ENCODE measurements around the gene NCKAP5. TPM values are rescaled to one million over a fixed set of nuclear protein-coding genes. Genes with fewer than 3 reads are reported as not detected.

The NCKAP5 gene
- total RNA-seq, 1 donor from 2014 or later = 0.26 TPM

GRCh38 chr2:132766573-132766972, 801.7 kb downstream of the NCKAP5 start:
- no peaks in the 10 kb centered on the region for H3K27me3 ChIP-seq (ENCODE audit: control insufficient read depth, insufficient read depth, low read length)
- DNase-seq (ENCODE audit: low read depth) (no peak), FAIRE-seq (no peak)
- no peaks in the 10 kb centered on the region for H3K36me3 ChIP-seq (ENCODE audit: control insufficient read depth, insufficient read depth, low read length)
- no peak for TF ChIP-seq CTCF (IDR thresholded peaks at IDR 0.05; ENCODE audit: insufficient read depth, low read length, severe bottlenecking)
- no peak overlapping the region for H3K4me3 ChIP-seq (ENCODE audit: low read depth, low read length)

GRCh38 chr2:132761437-132761836, 806.8 kb downstream of the NCKAP5 start:
- no peaks in the 10 kb centered on the region for H3K36me3 ChIP-seq (ENCODE audit: control insufficient read depth, insufficient read depth, low read length)
- H3K4me3 ChIP-seq (ENCODE audit: low read depth, low read length) = no peak overlapping the region
- no peak for TF ChIP-seq CTCF (IDR thresholded peaks at IDR 0.05; ENCODE audit: insufficient read depth, low read length, severe bottlenecking)
- no peak for FAIRE-seq
- no peak for DNase-seq (ENCODE audit: low read depth)
- no peaks in the 10 kb centered on the region for H3K27me3 ChIP-seq (ENCODE audit: control insufficient read depth, insufficient read depth, low read length)

GRCh38 chr2:132760971-132761370, 807.3 kb downstream of the NCKAP5 start:
- Histone ChIP-seq H3K4me3 (ENCODE audit: low read depth, low read length) (no peak overlapping the region), H3K36me3 (ENCODE audit: control insufficient read depth, insufficient read depth, low read length) (no peaks in the 10 kb centered on the region), H3K27me3 (ENCODE audit: control insufficient read depth, insufficient read depth, low read length) (no peaks in the 10 kb centered on the region)
- FAIRE-seq (no peak), DNase-seq (ENCODE audit: low read depth) (no peak)
- TF ChIP-seq CTCF (IDR thresholded peaks at IDR 0.05; ENCODE audit: insufficient read depth, low read length, severe bottlenecking) = no peak

GRCh38 chr2:132760405-132760804, 807.9 kb downstream of the NCKAP5 start:
- no peak for TF ChIP-seq CTCF (IDR thresholded peaks at IDR 0.05; ENCODE audit: insufficient read depth, low read length, severe bottlenecking)
- FAIRE-seq (no peak), DNase-seq (ENCODE audit: low read depth) (no peak)
- Histone ChIP-seq H3K27me3 (ENCODE audit: control insufficient read depth, insufficient read depth, low read length) (no peaks in the 10 kb centered on the region), H3K36me3 (ENCODE audit: control insufficient read depth, insufficient read depth, low read length) (no peaks in the 10 kb centered on the region), H3K4me3 (ENCODE audit: low read depth, low read length) (no peak overlapping the region)

- DNase-seq (ENCODE audit: low read depth) (no peak), FAIRE-seq (no peak)
- no peaks in the 10 kb centered on the region for H3K36me3 ChIP-seq (ENCODE audit: control insufficient read depth, insufficient read depth, low read length)
- no peak for TF ChIP-seq CTCF (IDR thresholded peaks at IDR 0.05; ENCODE audit: insufficient read depth, low read length, severe bottlenecking)
- no peak overlapping the region for H3K4me3 ChIP-seq (ENCODE audit: low read depth, low read length)
- no peaks in the 10 kb centered on the region for H3K27me3 ChIP-seq (ENCODE audit: control insufficient read depth, insufficient read depth, low read length)
Measured at GRCh38 chr2:132758995-132759394, 809.3 kb downstream of the NCKAP5 start.

- TF ChIP-seq CTCF (IDR thresholded peaks at IDR 0.05; ENCODE audit: insufficient read depth, low read length, severe bottlenecking) = no peak
- no peaks in the 10 kb centered on the region for H3K36me3 ChIP-seq (ENCODE audit: control insufficient read depth, insufficient read depth, low read length)
Measured at GRCh38 chr2:132757676-132758075, 810.6 kb downstream of the NCKAP5 start.

More at GRCh38 chr2:132757676-132758075, 810.6 kb downstream of the NCKAP5 start:
- FAIRE-seq (no peak), DNase-seq (ENCODE audit: low read depth) (peak; percentile 30)
- H3K4me3 ChIP-seq (ENCODE audit: low read depth, low read length) = no peak overlapping the region
- H3K27me3 ChIP-seq (ENCODE audit: control insufficient read depth, insufficient read depth, low read length) = no peaks in the 10 kb centered on the region

Measured in bronchial epithelial cell (primary cell).